HepG2 (cell line): Measurements from ENCODE around the gene MYOF. TPM values are rescaled to one million over a fixed set of nuclear protein-coding genes. Genes with fewer than 3 reads are reported as not detected.

ENCODE experiments used
- EP300 ChIP-seq, 3 experiments: sonication (generic) in 1 of 3; formaldehyde crosslinking in 1 of 3; IDR thresholded peaks; 2 replicates each; pipeline versions ENCODE4 v1.5.1 to v1.6.1; 2011 to 2020; ENCODE audit warnings: low read depth in 2 of 3, low read length in 2 of 3, borderline replicate concordance in 1 of 3, improper control_type of control experiment in 1 of 3, mild to moderate bottlenecking in 1 of 3, missing genetic modification reagents in 1 of 3, moderate library complexity in 1 of 3
- KAT8 ChIP-seq: IDR thresholded peaks from 2 replicates; pipeline ENCODE4 v1.6.1; 2016; ENCODE audit warnings: missing genetic modification reagents, missing compliant biosample characterization
- LCORL ChIP-seq, 2 experiments: fragments of 450-650 bp in 1 of 2; sonication (generic) in 1 of 2; formaldehyde crosslinking in 1 of 2; IDR thresholded peaks; 2 replicates each; pipeline versions ENCODE4 v1.5.0 to v1.6.1; 2017 to 2020; ENCODE audit warnings: antibody characterized with exemption in 1 of 2, missing genetic modification reagents in 1 of 2
- MEIS2 ChIP-seq: sonication (generic); formaldehyde crosslinking; IDR thresholded peaks from 2 replicates; pipeline ENCODE4 v1.9.0; 2021; ENCODE audit warnings: mild to moderate bottlenecking, missing genetic modification reagents
- MTA1 ChIP-seq: sonication (generic); formaldehyde crosslinking; IDR thresholded peaks from 2 replicates; pipeline ENCODE4 v1.4.0; 2020; ENCODE audit warnings: missing genetic modification reagents, mild to moderate bottlenecking, borderline replicate concordance
- NFYC ChIP-seq: IDR thresholded peaks from 2 replicates; pipeline ENCODE4 v1.6.1; 2016; ENCODE audit warnings: missing genetic modification reagents, missing compliant biosample characterization
- POLR2G ChIP-seq: fragments of 200-400 bp; formaldehyde crosslinking; IDR thresholded peaks from 2 replicates; pipeline ENCODE4 v1.6.1; 2018; ENCODE audit warnings: mild to moderate bottlenecking, low read depth, low read length, moderate library complexity
- SNAPC2 ChIP-seq: sonication (generic); formaldehyde crosslinking; IDR thresholded peaks from 2 replicates; pipeline ENCODE4 v1.8.1; 2022; ENCODE audit warnings: mild to moderate bottlenecking, missing genetic modification reagents
- TEAD3 ChIP-seq: optimal IDR thresholded peaks from 2 replicates; pipeline ENCODE3; 2016; ENCODE audit warnings: borderline replicate concordance
- ZIK1 ChIP-seq: sonication (generic); formaldehyde crosslinking; IDR thresholded peaks from 2 replicates; pipeline ENCODE4 v1.5.0; 2020; ENCODE audit warnings: mild to moderate bottlenecking, low read depth, missing genetic modification reagents, borderline replicate concordance
- ZNF230 ChIP-seq: sonication (generic); formaldehyde crosslinking; IDR thresholded peaks from 2 replicates; pipeline ENCODE4 v1.4.0; 2020; ENCODE audit warnings: mild to moderate bottlenecking, missing genetic modification reagents
- ZNF234 ChIP-seq: sonication (generic); formaldehyde crosslinking; conservative IDR thresholded peaks from 2 replicates; pipeline ENCODE4 v1.5.1; 2020; ENCODE audit warnings: mild to moderate bottlenecking, missing genetic modification reagents
- ZNF749 ChIP-seq: sonication (generic); formaldehyde crosslinking; IDR thresholded peaks from 2 replicates; pipeline ENCODE4 v1.8.0; 2022; ENCODE audit warnings: mild to moderate bottlenecking, missing genetic modification reagents, moderate library complexity, borderline replicate concordance
- polyA plus RNA-seq, 8 experiments: library from polyadenylated mRNA; depleted of rRNA in 3 of 8; stranded (reverse) in 7 of 8; unstranded in 1 of 8; fragments of >200 nt; fragmentation: Illumina TruSeq in 4 of 8; extraction: Trizol in 4 of 8; gene quantifications; 2 replicates each; pipeline versions ENCODE4 v1.2.1 to v1.2.3, GENCODE V29; 2011 to 2016; ENCODE audit warnings: low read depth in 4 of 8, missing spikeins in 1 of 8, mixed read lengths in 1 of 8; ENCODE audit not compliant: insufficient read depth in 1 of 8
- total RNA-seq, 5 experiments: library from RNA; depleted of rRNA; stranded (reverse); fragments of >200 nt; fragmentation: Illumina TruSeq; extraction: Trizol; gene quantifications; 2 replicates each; pipeline ENCODE4 v1.2.3, GENCODE V29; 2016; ENCODE audit warnings: low read depth in 1 of 5
- TF ChIP-seq, protein P1 (sequence below): sonication (generic); formaldehyde crosslinking; IDR thresholded peaks from 2 replicates; pipeline ENCODE4 v1.5.0; 2020; ENCODE audit warnings: mild to moderate bottlenecking, missing genetic modification reagents, borderline replicate concordance
- TF ChIP-seq, protein P2 (sequence below): sonication (generic); formaldehyde crosslinking; IDR thresholded peaks from 2 replicates; pipeline ENCODE4 v1.8.1; 2022; ENCODE audit warnings: mild to moderate bottlenecking, missing genetic modification reagents
- TF ChIP-seq, protein P3 (sequence below): IDR thresholded peaks from 2 replicates; pipeline ENCODE4 v1.6.1; 2016; ENCODE audit warnings: missing genetic modification reagents, missing compliant biosample characterization
- TF ChIP-seq, protein P4 (sequence below): sonication (generic); formaldehyde crosslinking; conservative IDR thresholded peaks from 2 replicates; pipeline ENCODE4 v1.4.0; 2020; ENCODE audit warnings: missing genetic modification reagents
- TF ChIP-seq, protein P5 (sequence below), 2 experiments: fragments of 450-650 bp in 1 of 2; sonication (generic) in 1 of 2; formaldehyde crosslinking; IDR thresholded peaks; 2 replicates each; pipeline versions ENCODE4 v1.5.0 to v1.8.0; 2020 to 2022; ENCODE audit warnings: mild to moderate bottlenecking in 1 of 2, missing genetic modification reagents in 1 of 2

Gene MYOF
- total and polyA plus RNA-seq, 2 of the 13 experiments (the other 11 are each of a cell fraction or from before 2014, with no cell fraction given), result 0.18 to 0.42 TPM

DNA sequence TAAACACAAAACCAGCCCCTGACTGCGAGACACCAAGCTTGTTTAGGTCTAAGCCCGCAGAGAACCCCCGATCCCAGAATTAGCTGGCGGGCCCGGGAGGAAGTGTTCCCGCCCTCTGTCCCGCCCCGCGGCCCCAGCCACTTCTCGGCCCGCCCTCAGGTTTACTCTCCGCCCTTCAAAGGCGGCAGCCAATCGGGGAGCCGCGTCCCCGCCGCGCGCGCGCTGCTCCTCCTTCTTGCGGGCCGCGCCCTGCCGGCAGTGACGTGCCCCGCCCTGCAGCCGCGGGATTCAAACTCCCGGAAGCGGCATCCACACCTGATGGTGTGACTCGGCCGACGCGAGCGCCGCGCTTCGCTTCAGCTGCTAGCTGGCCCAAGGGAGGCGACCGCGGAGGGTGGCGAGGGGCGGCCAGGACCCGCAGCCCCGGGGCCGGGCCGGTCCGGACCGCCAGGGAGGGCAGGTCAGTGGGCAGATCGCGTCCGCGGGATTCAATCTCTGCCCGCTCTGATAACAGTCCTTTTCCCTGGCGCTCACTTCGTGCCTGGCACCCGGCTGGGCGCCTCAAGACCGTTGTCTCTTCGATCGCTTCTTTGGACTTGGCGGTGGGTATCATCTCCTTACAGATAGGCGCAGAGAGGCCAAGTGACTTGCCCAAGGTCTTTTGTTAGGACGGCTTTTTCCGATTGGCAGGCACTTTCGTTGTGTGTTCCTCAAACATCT is 14.3 kb upstream of the MYOF start, which contains the start of gene CEP55 (continued):
- peak; percentile 75; the same call in 1 of the 2 replicates for TF ChIP-seq MEIS2
- TF ChIP-seq, protein P1, sequence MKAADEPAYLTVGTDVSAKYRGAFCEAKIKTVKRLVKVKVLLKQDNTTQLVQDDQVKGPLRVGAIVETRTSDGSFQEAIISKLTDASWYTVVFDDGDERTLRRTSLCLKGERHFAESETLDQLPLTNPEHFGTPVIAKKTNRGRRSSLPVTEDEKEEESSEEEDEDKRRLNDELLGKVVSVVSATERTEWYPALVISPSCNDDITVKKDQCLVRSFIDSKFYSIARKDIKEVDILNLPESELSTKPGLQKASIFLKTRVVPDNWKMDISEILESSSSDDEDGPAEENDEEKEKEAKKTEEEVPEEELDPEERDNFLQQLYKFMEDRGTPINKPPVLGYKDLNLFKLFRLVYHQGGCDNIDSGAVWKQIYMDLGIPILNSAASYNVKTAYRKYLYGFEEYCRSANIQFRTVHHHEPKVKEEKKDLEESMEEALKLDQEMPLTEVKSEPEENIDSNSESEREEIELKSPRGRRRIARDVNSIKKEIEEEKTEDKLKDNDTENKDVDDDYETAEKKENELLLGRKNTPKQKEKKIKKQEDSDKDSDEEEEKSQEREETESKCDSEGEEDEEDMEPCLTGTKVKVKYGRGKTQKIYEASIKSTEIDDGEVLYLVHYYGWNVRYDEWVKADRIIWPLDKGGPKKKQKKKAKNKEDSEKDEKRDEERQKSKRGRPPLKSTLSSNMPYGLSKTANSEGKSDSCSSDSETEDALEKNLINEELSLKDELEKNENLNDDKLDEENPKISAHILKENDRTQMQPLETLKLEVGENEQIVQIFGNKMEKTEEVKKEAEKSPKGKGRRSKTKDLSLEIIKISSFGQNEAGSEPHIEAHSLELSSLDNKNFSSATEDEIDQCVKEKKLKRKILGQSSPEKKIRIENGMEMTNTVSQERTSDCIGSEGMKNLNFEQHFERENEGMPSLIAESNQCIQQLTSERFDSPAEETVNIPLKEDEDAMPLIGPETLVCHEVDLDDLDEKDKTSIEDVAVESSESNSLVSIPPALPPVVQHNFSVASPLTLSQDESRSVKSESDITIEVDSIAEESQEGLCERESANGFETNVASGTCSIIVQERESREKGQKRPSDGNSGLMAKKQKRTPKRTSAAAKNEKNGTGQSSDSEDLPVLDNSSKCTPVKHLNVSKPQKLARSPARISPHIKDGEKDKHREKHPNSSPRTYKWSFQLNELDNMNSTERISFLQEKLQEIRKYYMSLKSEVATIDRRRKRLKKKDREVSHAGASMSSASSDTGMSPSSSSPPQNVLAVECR (CRISPR knock-in tag), result peak; percentile 100
- peak; percentile 77 for TF ChIP-seq KAT8 (CRISPR knock-in tag)
- TF ChIP-seq, protein P2, sequence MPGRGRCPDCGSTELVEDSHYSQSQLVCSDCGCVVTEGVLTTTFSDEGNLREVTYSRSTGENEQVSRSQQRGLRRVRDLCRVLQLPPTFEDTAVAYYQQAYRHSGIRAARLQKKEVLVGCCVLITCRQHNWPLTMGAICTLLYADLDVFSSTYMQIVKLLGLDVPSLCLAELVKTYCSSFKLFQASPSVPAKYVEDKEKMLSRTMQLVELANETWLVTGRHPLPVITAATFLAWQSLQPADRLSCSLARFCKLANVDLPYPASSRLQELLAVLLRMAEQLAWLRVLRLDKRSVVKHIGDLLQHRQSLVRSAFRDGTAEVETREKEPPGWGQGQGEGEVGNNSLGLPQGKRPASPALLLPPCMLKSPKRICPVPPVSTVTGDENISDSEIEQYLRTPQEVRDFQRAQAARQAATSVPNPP (CRISPR knock-in tag), result peak; percentile 67; the same call in 1 of the 2 replicates
- peak; percentile 29 for TF ChIP-seq TEAD3 (CRISPR knock-in tag)
- peak; percentile 34; the same call in 1 of the 2 replicates for TF ChIP-seq MTA1 (CRISPR knock-in tag)
- TF ChIP-seq ZNF230, result no peak
- TF ChIP-seq ZIK1 (CRISPR knock-in tag), result peak; percentile 38; the same call in 1 of the 2 replicates
- TF ChIP-seq, protein P3, sequence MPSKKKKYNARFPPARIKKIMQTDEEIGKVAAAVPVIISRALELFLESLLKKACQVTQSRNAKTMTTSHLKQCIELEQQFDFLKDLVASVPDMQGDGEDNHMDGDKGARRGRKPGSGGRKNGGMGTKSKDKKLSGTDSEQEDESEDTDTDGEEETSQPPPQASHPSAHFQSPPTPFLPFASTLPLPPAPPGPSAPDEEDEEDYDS (CRISPR knock-in tag), result peak; percentile 77
- TF ChIP-seq NFYC, result peak; percentile 86
- TF ChIP-seq, protein P4, sequence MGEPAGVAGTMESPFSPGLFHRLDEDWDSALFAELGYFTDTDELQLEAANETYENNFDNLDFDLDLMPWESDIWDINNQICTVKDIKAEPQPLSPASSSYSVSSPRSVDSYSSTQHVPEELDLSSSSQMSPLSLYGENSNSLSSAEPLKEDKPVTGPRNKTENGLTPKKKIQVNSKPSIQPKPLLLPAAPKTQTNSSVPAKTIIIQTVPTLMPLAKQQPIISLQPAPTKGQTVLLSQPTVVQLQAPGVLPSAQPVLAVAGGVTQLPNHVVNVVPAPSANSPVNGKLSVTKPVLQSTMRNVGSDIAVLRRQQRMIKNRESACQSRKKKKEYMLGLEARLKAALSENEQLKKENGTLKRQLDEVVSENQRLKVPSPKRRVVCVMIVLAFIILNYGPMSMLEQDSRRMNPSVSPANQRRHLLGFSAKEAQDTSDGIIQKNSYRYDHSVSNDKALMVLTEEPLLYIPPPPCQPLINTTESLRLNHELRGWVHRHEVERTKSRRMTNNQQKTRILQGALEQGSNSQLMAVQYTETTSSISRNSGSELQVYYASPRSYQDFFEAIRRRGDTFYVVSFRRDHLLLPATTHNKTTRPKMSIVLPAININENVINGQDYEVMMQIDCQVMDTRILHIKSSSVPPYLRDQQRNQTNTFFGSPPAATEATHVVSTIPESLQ (CRISPR knock-in tag), result 0 out of 2 replicates have a peak, but pooled peaks have one; percentile 44
- peak; percentile 62 for TF ChIP-seq POLR2G
- peak; percentile 53; the same call in 1 of the 2 replicates for TF ChIP-seq ZNF234 (CRISPR knock-in tag)
- TF ChIP-seq EP300 (IDR thresholded peaks at IDR 0.05; ENCODE audit: low read depth in 2 of 2, low read length in 2 of 2), result no peak
- TF ChIP-seq EP300 (CRISPR knock-in tag; IDR thresholded peaks at IDR 0.05; ENCODE audit: borderline replicate concordance), result peak; percentile 49; the same call in 1 of the 2 replicates
- TF ChIP-seq SNAPC2 (CRISPR knock-in tag), result 0 out of 2 replicates have a peak, but pooled peaks have one; percentile 59
- TF ChIP-seq, protein P5, sequence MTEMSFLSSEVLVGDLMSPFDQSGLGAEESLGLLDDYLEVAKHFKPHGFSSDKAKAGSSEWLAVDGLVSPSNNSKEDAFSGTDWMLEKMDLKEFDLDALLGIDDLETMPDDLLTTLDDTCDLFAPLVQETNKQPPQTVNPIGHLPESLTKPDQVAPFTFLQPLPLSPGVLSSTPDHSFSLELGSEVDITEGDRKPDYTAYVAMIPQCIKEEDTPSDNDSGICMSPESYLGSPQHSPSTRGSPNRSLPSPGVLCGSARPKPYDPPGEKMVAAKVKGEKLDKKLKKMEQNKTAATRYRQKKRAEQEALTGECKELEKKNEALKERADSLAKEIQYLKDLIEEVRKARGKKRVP (CRISPR knock-in tag; IDR thresholded peaks at IDR 0.05), result peak in 1 of 2 experiments; percentile 79; a peak in 2 of 4 replicates
- peak; percentile 85; the same call in 1 of the 2 replicates for TF ChIP-seq ZNF749
- no peak for TF ChIP-seq LCORL (IDR thresholded peaks at IDR 0.05)
- peak; percentile 67; the same call in 1 of the 2 replicates for TF ChIP-seq LCORL (CRISPR knock-in tag; IDR thresholded peaks at IDR 0.05)
